ENCODE data around the gene ECI1.

The ECI1 gene

DNA sequence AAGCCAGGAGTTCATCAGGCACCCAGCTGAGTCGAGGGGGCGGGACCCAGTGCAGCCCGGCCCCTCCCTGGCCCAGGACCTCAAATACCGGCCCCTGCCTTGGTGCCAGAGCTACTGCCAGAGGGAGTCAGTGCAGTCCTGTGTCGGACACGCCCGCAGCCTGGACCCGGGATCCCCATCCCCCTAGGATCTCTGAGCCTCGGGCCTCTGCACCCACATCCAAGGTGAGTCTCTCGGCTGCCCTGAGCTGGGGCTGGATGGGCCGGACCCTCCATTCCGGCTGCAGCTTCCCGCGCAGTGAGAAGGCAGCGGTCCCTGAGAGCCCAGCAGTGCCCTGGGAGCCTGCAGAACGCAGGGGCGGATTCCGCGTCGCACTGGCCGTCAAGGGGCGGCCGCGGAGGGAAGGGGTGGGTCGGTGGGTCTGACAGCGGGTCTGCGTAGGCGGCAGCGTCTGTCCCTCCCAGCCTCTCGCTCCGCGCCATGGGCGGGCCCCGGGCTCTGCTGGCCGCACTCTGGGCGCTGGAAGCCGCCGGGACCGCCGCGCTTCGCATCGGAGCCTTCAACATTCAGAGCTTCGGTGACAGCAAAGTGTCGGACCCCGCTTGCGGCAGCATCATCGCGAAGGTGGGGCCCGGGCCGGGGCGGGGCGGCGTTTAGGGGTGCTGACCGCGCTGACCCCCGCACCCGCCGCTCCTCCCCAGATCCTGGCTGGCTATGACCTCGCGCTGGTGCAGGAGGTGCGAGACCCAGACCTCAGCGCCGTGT lies 14.9 kb downstream of the ECI1 start, which contains the start of gene DNASE1L2:
DNASE1L2 (plus strand) TSS at position 108 of the 765 bp plus-strand sequence; CDS start at position 481, 373 bp downstream.
- TF ChIP-seq YY1 (IDR thresholded peaks at IDR 0.05; ENCODE audit: low read depth) = no peak
- no peak for TF ChIP-seq TAF1 (IDR thresholded peaks at IDR 0.05; ENCODE audit: low read depth)
- TF ChIP-seq NFIC (IDR thresholded peaks at IDR 0.05) = no peak

DNA sequence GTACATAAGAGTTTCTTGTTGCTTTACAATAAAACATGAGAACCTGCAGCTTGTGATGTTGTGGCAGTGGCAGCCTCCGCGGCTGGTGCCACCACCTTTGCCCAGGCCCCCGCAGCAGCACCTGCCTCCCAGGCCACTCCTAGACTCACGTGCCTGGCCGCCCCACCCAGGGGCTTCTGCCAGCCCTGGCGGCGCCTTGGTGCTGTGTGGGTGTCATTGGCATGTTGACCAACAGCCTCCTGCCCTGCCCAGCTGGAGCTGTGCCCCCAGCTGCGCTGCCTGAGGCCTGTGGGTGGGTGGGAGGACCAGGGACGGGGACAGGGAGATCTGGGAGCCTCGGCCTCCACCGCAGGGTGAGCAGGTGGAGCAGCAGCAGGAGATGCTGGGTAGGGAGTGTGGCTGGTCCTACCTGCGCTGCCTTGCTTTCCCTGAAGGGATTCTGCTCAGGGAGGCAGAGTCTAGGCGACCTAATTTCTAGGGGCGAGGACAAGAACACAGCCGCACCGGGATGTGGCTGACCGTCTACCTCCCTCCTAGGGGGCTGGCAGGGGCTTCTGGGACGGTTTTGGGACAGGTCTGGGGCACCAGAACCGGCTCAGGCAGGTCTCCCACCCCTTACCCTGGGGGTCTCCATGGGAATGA lies 15.6 kb downstream of the ECI1 start:
- TF ChIP-seq EGR1 (IDR thresholded peaks at IDR 0.05) (peak; percentile 28; the same call in 1 of the 2 replicates), FOXM1 (IDR thresholded peaks at IDR 0.05; ENCODE audit: borderline replicate concordance, low read depth) (no peak), NFIC (IDR thresholded peaks at IDR 0.05) (no peak), TEAD4 (IDR thresholded peaks at IDR 0.05) (no peak), ZBTB7A (IDR thresholded peaks at IDR 0.05; ENCODE audit: low read depth) (no peak; the same call in 1 of the 2 replicates)
- TF ChIP-seq, protein P1, sequence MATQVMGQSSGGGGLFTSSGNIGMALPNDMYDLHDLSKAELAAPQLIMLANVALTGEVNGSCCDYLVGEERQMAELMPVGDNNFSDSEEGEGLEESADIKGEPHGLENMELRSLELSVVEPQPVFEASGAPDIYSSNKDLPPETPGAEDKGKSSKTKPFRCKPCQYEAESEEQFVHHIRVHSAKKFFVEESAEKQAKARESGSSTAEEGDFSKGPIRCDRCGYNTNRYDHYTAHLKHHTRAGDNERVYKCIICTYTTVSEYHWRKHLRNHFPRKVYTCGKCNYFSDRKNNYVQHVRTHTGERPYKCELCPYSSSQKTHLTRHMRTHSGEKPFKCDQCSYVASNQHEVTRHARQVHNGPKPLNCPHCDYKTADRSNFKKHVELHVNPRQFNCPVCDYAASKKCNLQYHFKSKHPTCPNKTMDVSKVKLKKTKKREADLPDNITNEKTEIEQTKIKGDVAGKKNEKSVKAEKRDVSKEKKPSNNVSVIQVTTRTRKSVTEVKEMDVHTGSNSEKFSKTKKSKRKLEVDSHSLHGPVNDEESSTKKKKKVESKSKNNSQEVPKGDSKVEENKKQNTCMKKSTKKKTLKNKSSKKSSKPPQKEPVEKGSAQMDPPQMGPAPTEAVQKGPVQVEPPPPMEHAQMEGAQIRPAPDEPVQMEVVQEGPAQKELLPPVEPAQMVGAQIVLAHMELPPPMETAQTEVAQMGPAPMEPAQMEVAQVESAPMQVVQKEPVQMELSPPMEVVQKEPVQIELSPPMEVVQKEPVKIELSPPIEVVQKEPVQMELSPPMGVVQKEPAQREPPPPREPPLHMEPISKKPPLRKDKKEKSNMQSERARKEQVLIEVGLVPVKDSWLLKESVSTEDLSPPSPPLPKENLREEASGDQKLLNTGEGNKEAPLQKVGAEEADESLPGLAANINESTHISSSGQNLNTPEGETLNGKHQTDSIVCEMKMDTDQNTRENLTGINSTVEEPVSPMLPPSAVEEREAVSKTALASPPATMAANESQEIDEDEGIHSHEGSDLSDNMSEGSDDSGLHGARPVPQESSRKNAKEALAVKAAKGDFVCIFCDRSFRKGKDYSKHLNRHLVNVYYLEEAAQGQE (IDR thresholded peaks at IDR 0.05; ENCODE audit: low read depth) = no peak

DNA sequence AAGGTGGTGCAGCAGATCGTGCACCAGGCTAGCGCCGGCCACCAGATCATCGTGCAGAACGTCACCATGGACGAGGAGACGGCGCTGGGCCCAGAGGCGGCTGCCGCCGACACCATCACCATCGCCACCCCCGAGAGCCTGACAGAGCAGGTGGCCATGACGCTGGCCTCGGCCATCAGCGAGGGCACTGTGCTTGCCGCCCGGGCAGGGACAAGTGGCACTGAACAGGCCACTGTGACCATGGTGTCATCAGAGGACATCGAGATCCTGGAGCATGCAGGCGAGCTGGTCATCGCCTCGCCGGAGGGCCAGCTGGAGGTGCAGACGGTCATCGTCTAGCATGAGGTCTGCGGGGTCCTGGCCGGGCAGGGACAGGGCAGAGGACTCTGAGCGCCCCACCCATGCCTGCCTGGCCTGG lies 16.1 kb downstream of the ECI1 start:
- TF ChIP-seq CEBPB (IDR thresholded peaks at IDR 0.05) = no peak
- TF ChIP-seq, protein P2, sequence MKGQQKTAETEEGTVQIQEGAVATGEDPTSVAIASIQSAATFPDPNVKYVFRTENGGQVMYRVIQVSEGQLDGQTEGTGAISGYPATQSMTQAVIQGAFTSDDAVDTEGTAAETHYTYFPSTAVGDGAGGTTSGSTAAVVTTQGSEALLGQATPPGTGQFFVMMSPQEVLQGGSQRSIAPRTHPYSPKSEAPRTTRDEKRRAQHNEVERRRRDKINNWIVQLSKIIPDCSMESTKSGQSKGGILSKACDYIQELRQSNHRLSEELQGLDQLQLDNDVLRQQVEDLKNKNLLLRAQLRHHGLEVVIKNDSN (IDR thresholded peaks at IDR 0.05) = no peak
- TF ChIP-seq RAD21 (IDR thresholded peaks at IDR 0.05; ENCODE audit: low read depth) = no peak
- no peak for TF ChIP-seq TEAD4 (IDR thresholded peaks at IDR 0.05)
- TF ChIP-seq YY1 (IDR thresholded peaks at IDR 0.05; ENCODE audit: low read depth) = no peak

DNA sequence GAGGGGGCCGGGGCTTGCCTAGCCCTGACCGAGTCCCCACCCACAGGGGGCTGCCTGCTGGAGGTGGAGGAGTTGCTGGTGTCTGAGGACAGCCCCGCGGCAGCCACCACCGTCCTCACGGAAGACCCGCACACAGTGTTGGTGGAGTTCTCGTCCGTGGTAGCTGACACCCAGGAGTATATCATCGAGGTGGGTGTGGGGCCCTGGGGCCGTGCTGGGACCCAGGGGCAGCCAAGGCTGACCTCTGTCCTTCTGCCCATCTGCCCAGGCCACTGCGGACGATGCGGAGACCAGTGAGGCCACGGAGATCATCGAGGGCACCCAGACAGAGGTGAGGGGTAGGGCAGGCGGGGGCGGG lies 16.6 kb downstream of the ECI1 start:
- TF ChIP-seq CEBPB (IDR thresholded peaks at IDR 0.05) (no peak), RAD21 (IDR thresholded peaks at IDR 0.05; ENCODE audit: low read depth) (no peak), CREB1 (IDR thresholded peaks at IDR 0.05; ENCODE audit: low read depth) (no peak), TEAD4 (IDR thresholded peaks at IDR 0.05) (no peak), EGR1 (IDR thresholded peaks at IDR 0.05) (no peak), TCF12 (IDR thresholded peaks at IDR 0.05; ENCODE audit: low read depth) (no peak), FOXM1 (IDR thresholded peaks at IDR 0.05; ENCODE audit: borderline replicate concordance, low read depth) (no peak), ZBTB7A (IDR thresholded peaks at IDR 0.05; ENCODE audit: low read depth) (no peak), NFIC (IDR thresholded peaks at IDR 0.05) (no peak), EP300 (IDR thresholded peaks at IDR 0.05; ENCODE audit: borderline replicate concordance) (no peak)
- TF ChIP-seq, protein P3, sequence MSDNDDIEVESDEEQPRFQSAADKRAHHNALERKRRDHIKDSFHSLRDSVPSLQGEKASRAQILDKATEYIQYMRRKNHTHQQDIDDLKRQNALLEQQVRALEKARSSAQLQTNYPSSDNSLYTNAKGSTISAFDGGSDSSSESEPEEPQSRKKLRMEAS (IDR thresholded peaks at IDR 0.05) = no peak
- TF ChIP-seq, protein P2 (IDR thresholded peaks at IDR 0.05) = no peak
- TF ChIP-seq, protein P1 (IDR thresholded peaks at IDR 0.05; ENCODE audit: low read depth) = no peak

DNA sequence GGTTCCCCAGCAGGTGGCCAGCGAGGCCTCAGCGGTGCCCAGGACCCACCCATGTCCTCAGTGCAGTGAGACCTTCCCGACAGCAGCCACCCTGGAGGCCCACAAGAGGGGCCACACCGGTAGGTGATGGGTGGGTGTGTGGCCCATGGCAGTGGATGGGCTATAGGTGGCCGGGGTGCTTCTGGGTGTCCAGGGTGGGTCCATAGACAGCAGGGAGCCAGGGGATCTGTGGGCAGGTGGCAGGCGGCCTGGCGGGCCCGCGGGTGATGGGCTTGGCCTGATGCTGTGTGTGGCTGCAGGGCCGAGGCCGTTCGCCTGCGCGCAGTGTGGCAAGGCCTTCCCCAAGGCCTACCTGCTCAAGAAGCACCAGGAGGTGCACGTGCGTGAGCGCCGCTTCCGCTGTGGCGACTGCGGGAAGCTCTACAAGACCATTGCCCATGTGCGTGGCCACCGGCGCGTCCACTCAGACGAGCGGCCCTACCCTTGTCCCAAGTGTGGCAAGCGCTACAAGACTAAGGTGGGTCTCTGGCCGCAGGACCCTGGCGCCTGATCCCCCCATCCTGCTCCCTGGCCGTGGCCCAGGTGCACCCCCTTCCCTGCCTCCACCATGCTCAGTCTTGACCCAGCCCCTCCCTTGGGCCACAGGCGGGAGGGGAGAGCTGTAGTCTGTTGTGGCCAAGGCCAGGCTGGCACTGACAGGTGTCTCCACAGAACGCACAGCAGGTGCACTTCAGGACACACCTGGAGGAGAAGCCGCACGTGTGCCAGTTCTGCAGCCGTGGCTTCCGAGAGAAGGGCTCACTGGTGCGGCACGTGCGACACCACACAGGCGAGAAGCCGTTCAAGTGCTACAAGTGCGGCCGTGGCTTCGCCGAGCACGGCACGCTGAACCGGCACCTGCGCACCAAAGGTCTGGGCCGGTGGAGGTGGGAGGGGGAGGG lies 17.2 kb downstream of the ECI1 start:
- TF ChIP-seq TEAD4 (IDR thresholded peaks at IDR 0.05) (no peak), NFIC (IDR thresholded peaks at IDR 0.05) (no peak), EGR1 (IDR thresholded peaks at IDR 0.05) (no peak), EP300 (IDR thresholded peaks at IDR 0.05; ENCODE audit: borderline replicate concordance) (no peak), ZBTB7A (IDR thresholded peaks at IDR 0.05; ENCODE audit: low read depth) (no peak), RAD21 (IDR thresholded peaks at IDR 0.05; ENCODE audit: low read depth) (no peak), TCF12 (IDR thresholded peaks at IDR 0.05; ENCODE audit: low read depth) (no peak), CEBPB (IDR thresholded peaks at IDR 0.05) (no peak), CREB1 (IDR thresholded peaks at IDR 0.05; ENCODE audit: low read depth) (no peak), YY1 (IDR thresholded peaks at IDR 0.05; ENCODE audit: low read depth) (no peak), FOXM1 (IDR thresholded peaks at IDR 0.05; ENCODE audit: borderline replicate concordance, low read depth) (no peak), TAF1 (IDR thresholded peaks at IDR 0.05; ENCODE audit: low read depth) (no peak)
- TF ChIP-seq, protein P1 (IDR thresholded peaks at IDR 0.05; ENCODE audit: low read depth) = no peak
- TF ChIP-seq, protein P2 (IDR thresholded peaks at IDR 0.05) = no peak
- TF ChIP-seq, protein P3 (IDR thresholded peaks at IDR 0.05) = no peak
